H1 (cell line): ENCODE data around the gene SDF2. TPM values are rescaled to one million over a fixed set of nuclear protein-coding genes. Genes with fewer than 3 reads are reported as not detected.
A peak's percentile ranks its signal among the peaks of the same experiment; 100 is the strongest.

ENCODE experiments used
- CTCF ChIA-PET: fragments of 300-600 bp; sonication (Branson Sonifier 250); formaldehyde crosslinking; loops from one replicate; lab custom pipeline; 2021; ENCODE audit not compliant: partially characterized antibody; lab: Charles Lee
- POLR2A ChIA-PET: fragments of 300-600 bp; sonication (Branson Sonifier 250); formaldehyde crosslinking; loops from one replicate; lab custom pipeline; 2021; ENCODE audit warnings: inconsistent platforms; ENCODE audit not compliant: partially characterized antibody; lab: Charles Lee
- DNase-seq, 2 experiments: peaks; one replicate each; pipeline versions ENCODE4 v3.0.0 to v3.0.0-alpha.2; 2010 to 2022; ENCODE audit warnings: low spot score in 2 of 2, low read depth in 1 of 2, mixed read lengths in 1 of 2
- FAIRE-seq: peaks from 2 replicates; lab custom pipeline; 2011; peaks lifted over from hg19 to GRCh38; lab: Jason Lieb, UNC
- H2AFZ ChIP-seq: 2 replicates; pipeline ENCODE4 v1.8.1; 2012; ENCODE audit warnings: low read length, inconsistent platforms
- H2AK5ac ChIP-seq: 2 replicates; pipeline ENCODE4 v1.6.1; 2013; ENCODE audit warnings: low read depth, low read length
- H2BK120ac ChIP-seq: replicated peaks from 2 replicates; pipeline ENCODE3; 2013; ENCODE audit warnings: low read depth, low read length, inconsistent platforms
- H2BK12ac ChIP-seq: 2 replicates; pipeline ENCODE4 v1.6.1; 2013; ENCODE audit warnings: low read depth, low read length
- H2BK15ac ChIP-seq: 2 replicates; pipeline ENCODE4 v1.6.1; 2013; ENCODE audit warnings: low read length
- H2BK20ac ChIP-seq: 2 replicates; pipeline ENCODE4 v1.6.1; 2013; ENCODE audit warnings: low read length
- H2BK5ac ChIP-seq: 2 replicates; pipeline ENCODE4 v1.6.1; 2013; ENCODE audit warnings: low read depth, low read length
- H3K14ac ChIP-seq: 2 replicates; pipeline ENCODE4 v1.6.1; 2013; ENCODE audit warnings: inconsistent platforms; ENCODE audit not compliant: insufficient read length
- H3K18ac ChIP-seq: 2 replicates; pipeline ENCODE4 v1.6.1; 2013; ENCODE audit warnings: low read length; ENCODE audit errors: extremely low read depth
- H3K23ac ChIP-seq: 2 replicates; pipeline ENCODE4 v1.6.1; 2013; ENCODE audit warnings: inconsistent platforms; ENCODE audit not compliant: insufficient read length
- H3K23me2 ChIP-seq: 2 replicates; pipeline ENCODE4 v1.6.1; 2013; ENCODE audit warnings: low read depth, low read length
- H3K27ac ChIP-seq: 2 replicates; pipeline ENCODE4 v1.6.1; 2011; ENCODE audit warnings: low read depth, low read length, inconsistent platforms
- H3K27me3 ChIP-seq, 4 experiments: replicated peaks in 1 of 4; 1 replicate in 1 of 4; 2 replicates in 3 of 4; pipeline versions ENCODE4 v1.6.1 to v1.8.1; 2011 to 2013; ENCODE audit warnings: low read length in 3 of 4, mild to moderate bottlenecking in 3 of 4, inconsistent platforms in 2 of 4, mixed read lengths in 2 of 4, moderate library complexity in 1 of 4; ENCODE audit not compliant: control insufficient read depth in 3 of 4, insufficient read depth in 3 of 4; ENCODE audit errors: extremely low read depth in 1 of 4
- H3K36me3 ChIP-seq, 4 experiments: 2 replicates each; pipeline versions ENCODE4 v1.6.1 to v1.8.1; 2011 to 2013; ENCODE audit warnings: mild to moderate bottlenecking in 4 of 4, low read length in 3 of 4, moderate library complexity in 2 of 4, control low read depth in 1 of 4, inconsistent platforms in 1 of 4; ENCODE audit not compliant: insufficient read depth in 4 of 4, control insufficient read depth in 2 of 4
- H3K4ac ChIP-seq: replicated peaks from 2 replicates; pipeline ENCODE3; 2013; ENCODE audit warnings: low read length, low read depth, mixed read lengths, inconsistent platforms; ENCODE audit not compliant: insufficient read length
- H3K4me1 ChIP-seq, 4 experiments: replicated peaks in 1 of 4; 1 replicate in 1 of 4; 2 replicates in 3 of 4; pipeline versions ENCODE4 v1.6.1 to v1.8.1; 2011 to 2013; ENCODE audit warnings: low read length in 3 of 4, inconsistent platforms in 2 of 4, mixed read lengths in 1 of 4; ENCODE audit not compliant: insufficient read depth in 4 of 4, control insufficient read depth in 3 of 4
- H3K4me2 ChIP-seq, 2 experiments: 2 replicates each; pipeline versions ENCODE4 v1.6.1 to v1.8.1; 2011 to 2013; ENCODE audit warnings: low read depth in 2 of 2, low read length in 2 of 2, control low read depth in 1 of 2, inconsistent platforms in 1 of 2, mild to moderate bottlenecking in 1 of 2; ENCODE audit not compliant: insufficient read depth in 1 of 2
- H3K4me3 ChIP-seq, 4 experiments: fragments of 200-600, 300-600 bp in 1 of 4; sonication (generic), shearing (Covaris generic), sonication (Bioruptor Twin) in 1 of 4; 2 replicates each; pipeline versions ENCODE4 v1.5.1 to v1.8.1; 2011 to 2016; ENCODE audit warnings: low read length in 4 of 4, low read depth in 3 of 4, control low read depth in 2 of 4, inconsistent platforms in 2 of 4, mild to moderate bottlenecking in 2 of 4, mixed read lengths in 1 of 4, moderate library complexity in 1 of 4; ENCODE audit not compliant: insufficient read depth in 2 of 4; ENCODE audit errors: extremely low read depth in 1 of 4
- H3K56ac ChIP-seq: replicated peaks from 2 replicates; pipeline ENCODE3; 2013; ENCODE audit warnings: low read depth, mild to moderate bottlenecking, mixed read lengths, low read length, inconsistent platforms; ENCODE audit not compliant: insufficient read length
- H3K79me1 ChIP-seq: 2 replicates; pipeline ENCODE4 v1.6.1; 2013; ENCODE audit warnings: low read depth, low read length, control low read depth
- H3K79me2 ChIP-seq, 2 experiments: 2 replicates each; pipeline versions ENCODE4 v1.6.1 to v1.8.1; 2012 to 2013; ENCODE audit warnings: low read length in 2 of 2, mild to moderate bottlenecking in 2 of 2, inconsistent platforms in 1 of 2; ENCODE audit not compliant: insufficient read depth in 2 of 2, control insufficient read depth in 1 of 2
- H3K9ac ChIP-seq, 4 experiments: replicated peaks in 1 of 4; 1 replicate in 1 of 4; 2 replicates in 3 of 4; pipeline versions ENCODE4 v1.6.1 to v1.8.1; 2011 to 2013; ENCODE audit warnings: low read depth in 3 of 4, low read length in 3 of 4, control low read depth in 2 of 4, mild to moderate bottlenecking in 2 of 4, moderate library complexity in 2 of 4, inconsistent platforms in 1 of 4; ENCODE audit errors: extremely low read depth in 1 of 4
- H3K9me3 ChIP-seq, 2 experiments: 2 replicates each; pipeline versions ENCODE4 v1.6.1 to v1.8.1; 2012 to 2013; ENCODE audit warnings: mild to moderate bottlenecking in 2 of 2, moderate library complexity in 2 of 2, control low read depth in 1 of 2, inconsistent platforms in 1 of 2, low read depth in 1 of 2, low read length in 1 of 2, mixed read lengths in 1 of 2; ENCODE audit not compliant: insufficient read depth in 2 of 2
- H4K20me1 ChIP-seq, 2 experiments: replicated peaks in 1 of 2; 2 replicates each; pipeline versions ENCODE3 to v1.8.1; 2011 to 2013; ENCODE audit warnings: inconsistent platforms in 2 of 2, low read length in 2 of 2, mild to moderate bottlenecking in 1 of 2; ENCODE audit not compliant: insufficient read depth in 2 of 2, control insufficient read depth in 1 of 2
- H4K5ac ChIP-seq: 2 replicates; pipeline ENCODE4 v1.6.1; 2013; ENCODE audit warnings: low read length, low read depth, mixed read lengths, inconsistent platforms; ENCODE audit not compliant: insufficient read length
- H4K8ac ChIP-seq: 2 replicates; pipeline ENCODE4 v1.8.0; 2013; ENCODE audit warnings: mild to moderate bottlenecking, moderate library complexity, low read length, inconsistent platforms; ENCODE audit not compliant: insufficient read depth; ENCODE audit errors: extremely low read depth
- H4K91ac ChIP-seq: replicated peaks from 2 replicates; pipeline ENCODE3; 2013; ENCODE audit warnings: low read length, mixed read lengths, inconsistent platforms; ENCODE audit not compliant: insufficient read length
- CHD2 ChIP-seq: IDR thresholded peaks from 2 replicates; pipeline ENCODE4 v1.6.1; 2012; ENCODE audit warnings: low read length, improper control_type of control experiment
- HDAC2 ChIP-seq, 2 experiments: fragments of 300-600 bp in 1 of 2; sonication (generic) in 1 of 2; IDR thresholded peaks; 2 replicates each; pipeline ENCODE4 v1.6.1; 2011 to 2012; ENCODE audit warnings: low read depth in 2 of 2, low read length in 2 of 2, mild to moderate bottlenecking in 2 of 2, moderate library complexity in 2 of 2, borderline replicate concordance in 1 of 2, inconsistent platforms in 1 of 2
- SP2 ChIP-seq: IDR thresholded peaks from 2 replicates; pipeline ENCODE4 v1.6.1; 2012; ENCODE audit warnings: mild to moderate bottlenecking, low read length, inconsistent platforms
- WGBS, 2 experiments: shearing (Covaris generic) in 1 of 2; methylation state at CpG; one replicate each; pipeline versions ENCODE4 v1.1.6 to v1.1.7; 2013 to 2015; ENCODE audit warnings: low lambda C conversion rate in 2 of 2, mixed read lengths in 2 of 2, inconsistent platforms in 1 of 2, low coverage in 1 of 2, missing lambda C conversion rate in 1 of 2; ENCODE audit not compliant: insufficient replicate concordance in 2 of 2, insufficient coverage in 1 of 2, insufficient read length in 1 of 2; ENCODE audit errors: extremely low coverage in 1 of 2, missing lambda C conversion rate in 1 of 2; 5-methylcytosine and 5-hydroxymethylcytosine counted together
- polyA plus RNA-seq, 7 experiments: library from polyadenylated mRNA; depleted of rRNA in 3 of 7; stranded (reverse) in 5 of 7; unstranded in 2 of 7; fragments of >200 nt in 5 of 7; fragments of 200-250 nt in 2 of 7; gene quantifications; 1 replicate in 5 of 7; 2 replicates in 1 of 7; 4 replicates in 1 of 7; pipeline versions ENCODE4 v1.2.1 to v1.2.3, GENCODE V29; 2011 to 2013; ENCODE audit warnings: missing spikeins in 2 of 7, mixed read lengths in 2 of 7
- total RNA-seq: library from RNA; stranded (reverse); fragmentation: NEBNext Ultra II Directional; extraction: Animal tissue kit (Norgen Biotek cat#: 25700); gene quantifications from 2 replicates; pipeline ENCODE4 v1.2.1, GENCODE V29; 2021
- TF ChIP-seq, protein P1 (sequence below): IDR thresholded peaks from 2 replicates; pipeline ENCODE4 v1.6.1; 2012; ENCODE audit warnings: inconsistent platforms
- TF ChIP-seq, protein P2 (sequence below), 3 experiments: IDR thresholded peaks; 1 replicate in 2 of 3; 2 replicates in 1 of 3; pipeline versions ENCODE4 v1.5.1 to v1.6.1; 2011; ENCODE audit warnings: low read length in 3 of 3, mild to moderate bottlenecking in 3 of 3, inconsistent platforms in 2 of 3, low read depth in 1 of 3, moderate library complexity in 1 of 3; ENCODE audit not compliant: insufficient read depth in 1 of 3; ENCODE audit errors: control extremely low read depth in 1 of 3

Gene SDF2
- total and polyA plus RNA-seq, 2 of the 8 experiments (the other 6 are each of a cell fraction or from before 2014, with no cell fraction given) = 44.8 to 65.4 TPM

DNA sequence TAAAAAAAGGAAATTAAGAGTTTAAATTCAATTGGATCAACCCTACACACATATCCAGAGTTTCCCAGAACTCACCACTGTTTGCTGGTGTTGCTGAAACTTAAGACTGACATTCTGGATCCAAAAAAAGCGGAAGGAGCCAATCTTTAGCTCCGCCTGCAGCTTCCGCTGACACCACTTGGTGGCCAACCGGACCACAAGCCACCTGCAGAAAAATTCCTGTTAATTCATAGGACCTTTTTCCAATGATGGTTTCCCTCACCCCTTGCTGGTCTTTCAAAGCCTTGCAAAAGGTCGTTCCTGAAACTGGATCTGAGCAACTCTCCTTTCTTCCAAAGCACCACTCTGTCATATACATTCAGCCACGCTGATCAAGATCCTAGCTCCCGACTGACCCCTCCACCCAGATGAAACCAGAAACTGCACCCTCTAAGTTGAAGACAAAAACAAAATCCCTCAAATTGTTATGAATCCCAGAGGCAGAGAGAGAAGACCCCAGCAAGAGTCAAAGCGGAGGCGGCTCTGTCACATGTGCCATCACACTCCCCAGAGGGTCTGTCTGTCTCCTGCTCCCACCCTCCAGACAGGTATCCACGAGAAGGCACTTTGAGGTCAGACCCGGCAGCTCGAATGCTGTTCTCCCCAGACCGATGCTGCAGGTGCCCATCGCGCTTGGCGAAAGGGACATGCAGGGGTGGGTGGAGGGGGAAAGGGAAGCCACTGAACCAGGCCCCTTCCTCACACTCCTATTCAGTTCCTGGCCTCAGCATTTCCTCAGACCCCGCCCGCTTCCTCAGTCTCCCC, 17.5 kb downstream of the SDF2 start:
- Histone ChIP-seq H3K18ac (peak overlapping the region; percentile 26; the same call in 1 of the 2 replicates), H4K8ac (no peak overlapping the region), H3K79me1 (peaks cover 4% of the 10 kb centered on the region), H4K5ac (no peak overlapping the region), H2BK120ac (no peak overlapping the region), H3K4me1 (0 out of 7 replicates have a peak, but pooled peaks cover 0 to 2% (median under 1%) of the 10 kb centered on the region in 4 experiments), H3K4me3 (peak overlapping the region; percentile 74 to 97 (median 88)), H2AK5ac (no peak overlapping the region), H3K27me3 (no peaks in the 10 kb centered on the region), H3K56ac (no peak overlapping the region), H3K14ac (no peak overlapping the region), H3K9me3 (no peaks in the 10 kb centered on the region), H3K36me3 (peaks cover 23 to 51% (median 47%) of the 10 kb centered on the region in 4 experiments), H3K79me2 (peaks cover 3 to 27% of the 10 kb centered on the region in 2 experiments; a peak in 3 of 4 replicates), H3K4ac (no peak overlapping the region), H4K20me1 (peaks cover 2 to 9% of the 10 kb centered on the region in 2 experiments), H2AFZ (no peak overlapping the region), H4K91ac (no peak overlapping the region), H2BK15ac (0 out of 2 replicates have a peak overlapping the region, but pooled peaks have one; percentile 36), H3K23me2 (peaks cover 5% of the 10 kb centered on the region; the same call in 1 of the 2 replicates), H3K4me2 (peak overlapping the region; percentile 89 to 95), H3K9ac (peak overlapping the region; percentile 58 to 66 (median 63)), H3K27ac (peak overlapping the region; percentile 25; the same call in 1 of the 2 replicates), H2BK12ac (no peak overlapping the region), H2BK5ac (peak overlapping the region; percentile 47), H3K23ac (no peak overlapping the region), H2BK20ac (no peak overlapping the region)
- 8% methylated on average over 13 of the region's 18 CpGs; no CpG with 5 or more reads in 1 of the 2 experiments for WGBS, 2 experiments
- CTCF ChIA-PET = interaction anchor here (0.6 to 7.9 kb wide), 22 partner anchors 8 to 147 kb away, joined by 3 to 54 read pairs (median 4); partner anchors contain the start of genes ALDOC, SDF2 and SUPT6H
- FAIRE-seq = peak; percentile 32
- POLR2A ChIA-PET = interaction anchor here (0.6 to 4.7 kb wide), 28 partner anchors 9 to 650 kb away, joined by 3 to 55 read pairs (median 6); partner anchors contain the start of genes ALDOC, PIGS, PROCA1 and RPL23A
- peak in 1 of 2 experiments; percentile 60 for DNase-seq
- TF ChIP-seq CHD2 = no peak
- peak in 1 of 2 experiments; percentile 51; a peak in 2 of 4 replicates for TF ChIP-seq HDAC2 (IDR thresholded peaks at IDR 0.05; ENCODE audit: borderline replicate concordance in 1 of 2, low read depth in 2 of 2, low read length in 2 of 2)
- no peak for TF ChIP-seq SP2
- TF ChIP-seq, protein P1, sequence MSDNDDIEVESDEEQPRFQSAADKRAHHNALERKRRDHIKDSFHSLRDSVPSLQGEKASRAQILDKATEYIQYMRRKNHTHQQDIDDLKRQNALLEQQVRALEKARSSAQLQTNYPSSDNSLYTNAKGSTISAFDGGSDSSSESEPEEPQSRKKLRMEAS = 0 out of 2 replicates have a peak, but pooled peaks have one; percentile 17
- TF ChIP-seq, protein P2, sequence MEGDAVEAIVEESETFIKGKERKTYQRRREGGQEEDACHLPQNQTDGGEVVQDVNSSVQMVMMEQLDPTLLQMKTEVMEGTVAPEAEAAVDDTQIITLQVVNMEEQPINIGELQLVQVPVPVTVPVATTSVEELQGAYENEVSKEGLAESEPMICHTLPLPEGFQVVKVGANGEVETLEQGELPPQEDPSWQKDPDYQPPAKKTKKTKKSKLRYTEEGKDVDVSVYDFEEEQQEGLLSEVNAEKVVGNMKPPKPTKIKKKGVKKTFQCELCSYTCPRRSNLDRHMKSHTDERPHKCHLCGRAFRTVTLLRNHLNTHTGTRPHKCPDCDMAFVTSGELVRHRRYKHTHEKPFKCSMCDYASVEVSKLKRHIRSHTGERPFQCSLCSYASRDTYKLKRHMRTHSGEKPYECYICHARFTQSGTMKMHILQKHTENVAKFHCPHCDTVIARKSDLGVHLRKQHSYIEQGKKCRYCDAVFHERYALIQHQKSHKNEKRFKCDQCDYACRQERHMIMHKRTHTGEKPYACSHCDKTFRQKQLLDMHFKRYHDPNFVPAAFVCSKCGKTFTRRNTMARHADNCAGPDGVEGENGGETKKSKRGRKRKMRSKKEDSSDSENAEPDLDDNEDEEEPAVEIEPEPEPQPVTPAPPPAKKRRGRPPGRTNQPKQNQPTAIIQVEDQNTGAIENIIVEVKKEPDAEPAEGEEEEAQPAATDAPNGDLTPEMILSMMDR (IDR thresholded peaks at IDR 0.05; ENCODE audit: control extremely low read depth in 1 of 3, insufficient read depth in 1 of 3, low read depth in 1 of 3, low read length in 3 of 3) = peak; percentile 47 to 54 (median 51)
